Neuronal stem cell (in vitro differentiated cells): Measurements from ENCODE around the gene LAMB4. TPM values are rescaled to one million over a fixed set of nuclear protein-coding genes. Genes with fewer than 3 reads are reported as not detected.

Experiments
- DNase-seq: peaks from one replicate; pipeline ENCODE4 v3.0.0-alpha.2; 2013; ENCODE audit warnings: low spot score
- H2AFZ ChIP-seq: one replicate; pipeline ENCODE4 v1.6.1; 2013; ENCODE audit warnings: mild to moderate bottlenecking, low read length, inconsistent platforms
- H2AK5ac ChIP-seq: 2 replicates; pipeline ENCODE4 v1.6.1; 2013; ENCODE audit warnings: low read depth, mild to moderate bottlenecking, inconsistent platforms, low read length, moderate library complexity, mixed read lengths
- H2BK120ac ChIP-seq: 2 replicates; pipeline ENCODE4 v1.6.1; 2013; ENCODE audit warnings: low read depth, mild to moderate bottlenecking, inconsistent platforms, low read length, moderate library complexity, mixed read lengths
- H2BK12ac ChIP-seq: one replicate; pipeline ENCODE4 v1.6.1; 2013; ENCODE audit warnings: low read length, inconsistent platforms
- H2BK15ac ChIP-seq: 2 replicates; pipeline ENCODE4 v1.6.1; 2013; ENCODE audit warnings: mild to moderate bottlenecking, low read length, inconsistent platforms, mixed read lengths
- H2BK5ac ChIP-seq: one replicate; pipeline ENCODE4 v1.6.1; 2013; ENCODE audit warnings: inconsistent platforms, mild to moderate bottlenecking, low read length, moderate library complexity
- H3K14ac ChIP-seq: one replicate; pipeline ENCODE4 v1.6.1; 2013; ENCODE audit warnings: low read length, inconsistent platforms
- H3K18ac ChIP-seq: 2 replicates; pipeline ENCODE4 v1.6.1; 2013; ENCODE audit warnings: low read length, inconsistent platforms
- H3K23ac ChIP-seq: 2 replicates; pipeline ENCODE4 v1.6.1; 2013; ENCODE audit warnings: low read depth, mild to moderate bottlenecking, mixed read lengths, low read length, inconsistent platforms; ENCODE audit not compliant: poor library complexity
- H3K27ac ChIP-seq: replicated peaks from 3 replicates; pipeline ENCODE4 v1.5.1; 2013; ENCODE audit warnings: low read length, inconsistent platforms
- H3K27me3 ChIP-seq, 3 experiments: 2 replicates each; pipeline ENCODE4 v1.6.1; 2013; ENCODE audit warnings: low read length in 3 of 3, mild to moderate bottlenecking in 2 of 3, inconsistent platforms in 1 of 3, low read depth in 1 of 3, mixed read lengths in 1 of 3, moderate library complexity in 1 of 3; ENCODE audit not compliant: control insufficient read depth in 3 of 3, insufficient read depth in 3 of 3
- H3K36me3 ChIP-seq, 2 donors: replicated peaks in 1 of 2; 2 replicates each; pipeline ENCODE4 v1.6.1; 2013; ENCODE audit warnings: low read length in 2 of 2; ENCODE audit not compliant: control insufficient read depth in 2 of 2, insufficient read depth in 2 of 2
- H3K4ac ChIP-seq: 2 replicates; pipeline ENCODE4 v1.6.1; 2013; ENCODE audit warnings: inconsistent platforms, mild to moderate bottlenecking, low read length, moderate library complexity
- H3K4me1 ChIP-seq, 2 donors: 1 replicate in 1 of 2; 2 replicates in 1 of 2; pipeline ENCODE4 v1.6.1; 2013; ENCODE audit warnings: low read length in 2 of 2, low read depth in 1 of 2; ENCODE audit not compliant: control insufficient read depth in 2 of 2, insufficient read depth in 1 of 2
- H3K4me2 ChIP-seq: one replicate; pipeline ENCODE4 v1.6.1; 2013; ENCODE audit warnings: mild to moderate bottlenecking, low read length, inconsistent platforms; ENCODE audit not compliant: insufficient read depth, poor library complexity, severe bottlenecking
- H3K4me3 ChIP-seq, 2 donors: 2 replicates each; pipeline ENCODE4 v1.5.1; 2013; ENCODE audit warnings: low read length in 2 of 2, mild to moderate bottlenecking in 2 of 2, inconsistent platforms in 1 of 2, moderate library complexity in 1 of 2
- H3K79me1 ChIP-seq: one replicate; pipeline ENCODE4 v1.6.1; 2013; ENCODE audit warnings: low read depth, mild to moderate bottlenecking, inconsistent platforms, low read length, moderate library complexity
- H3K9ac ChIP-seq: one replicate; pipeline ENCODE4 v1.6.1; 2013; ENCODE audit warnings: mild to moderate bottlenecking, low read depth, low read length, inconsistent platforms; ENCODE audit not compliant: poor library complexity
- H3K9me3 ChIP-seq, 2 donors: replicated peaks in 1 of 2; 2 replicates each; pipeline versions ENCODE3 to v1.6.1; 2013; ENCODE audit warnings: low read length in 2 of 2, mild to moderate bottlenecking in 2 of 2, inconsistent platforms in 1 of 2, low read depth in 1 of 2, mixed read lengths in 1 of 2, moderate library complexity in 1 of 2; ENCODE audit not compliant: control insufficient read depth in 2 of 2, insufficient read depth in 1 of 2
- H4K8ac ChIP-seq: one replicate; pipeline ENCODE4 v1.6.1; 2013; ENCODE audit warnings: low read depth, mild to moderate bottlenecking, inconsistent platforms, low read length, moderate library complexity
- H4K91ac ChIP-seq: one replicate; pipeline ENCODE4 v1.6.1; 2013; ENCODE audit warnings: low read length, low read depth, mild to moderate bottlenecking, inconsistent platforms; ENCODE audit not compliant: poor library complexity
- WGBS, 2 donors: extraction: QIAGEN DNeasy Blood & Tissue Kit; methylation state at CpG; one replicate each; pipeline ENCODE4 v1.1.7; 2013; ENCODE audit warnings: missing lambda C conversion rate in 2 of 2, mixed read lengths in 1 of 2; ENCODE audit not compliant: insufficient read length in 2 of 2, insufficient replicate concordance in 1 of 2; ENCODE audit errors: extremely low coverage in 2 of 2; 5-methylcytosine and 5-hydroxymethylcytosine counted together
- polyA plus RNA-seq, 2 experiments: library from polyadenylated mRNA; stranded (reverse); fragments of 200-250 nt; gene quantifications; one replicate each; pipeline ENCODE4 v1.2.3, GENCODE V29; 2013

Gene LAMB4
- 0.01 TPM for polyA plus RNA-seq (2013, experiment 1 of 2)
- 0.01 TPM for polyA plus RNA-seq (2013, experiment 2 of 2)

- Histone ChIP-seq H2BK120ac (no peak within 1 kb of the TSS), H2AK5ac (no peak within 1 kb of the TSS), H3K18ac (no peak within 1 kb of the TSS), H3K9me3 (no peaks in the 10 kb centered on the region), H3K4me3 (no peak within 1 kb of the TSS), H3K27ac (no peak within 1 kb of the TSS), H2AFZ (no peak within 1 kb of the TSS), H4K91ac (no peak within 1 kb of the TSS), H2BK15ac (no peak within 1 kb of the TSS), H3K9ac (no peak within 1 kb of the TSS), H3K27me3 (peaks cover 0 to 6% (median 0%) of the 10 kb centered on the region in 3 experiments), H4K8ac (no peak within 1 kb of the TSS), H3K4me2 (no peak within 1 kb of the TSS), H2BK5ac (no peak within 1 kb of the TSS), H3K79me1 (no peaks in the 10 kb centered on the region), H3K4me1 (peaks cover 7 to 8% of the 10 kb centered on the region in 2 donors), H3K36me3 (no peaks in the 10 kb centered on the region), H3K14ac (no peak within 1 kb of the TSS), H3K4ac (no peak within 1 kb of the TSS), H2BK12ac (peak within 1 kb of the TSS; percentile 18), H3K23ac (no peak within 1 kb of the TSS)
- DNase-seq, result no peak
- no CpG with 5 or more reads among the region's 3 CpGs for whole genome bisulfite sequencing, 2 donors
These were observed at the start of gene LAMB4 for GRCh38 chr7:108130261-108130660. Gene LAMB4, minus strand, starts transcription at chr7:108130361. Its CDS starts 7,197 bp downstream, at chr7:108123164.

- H2BK5ac ChIP-seq, result no peak overlapping the region
- no peaks in the 10 kb centered on the region for H3K27me3 ChIP-seq
- no peak overlapping the region for H3K14ac ChIP-seq
- no peak overlapping the region for H4K91ac ChIP-seq
- H3K18ac ChIP-seq, result no peak overlapping the region
- H3K4ac ChIP-seq, result no peak overlapping the region
- no peak overlapping the region for H3K4me2 ChIP-seq
- H4K8ac ChIP-seq, result no peak overlapping the region
- no peak overlapping the region for H2BK12ac ChIP-seq
- H3K27ac ChIP-seq, result no peak overlapping the region
- no peak for DNase-seq
- H2BK15ac ChIP-seq, result no peak overlapping the region
- H3K23ac ChIP-seq, result no peak overlapping the region
- WGBS, 2 donors, result no CpG with 5 or more reads among the region's 3 CpGs
- no peak overlapping the region for H2BK120ac ChIP-seq
- no peak overlapping the region for H3K4me3 ChIP-seq
- peaks cover 0 to 3% of the 10 kb centered on the region in 2 donors for H3K4me1 ChIP-seq
- H3K9me3 ChIP-seq, result no peaks in the 10 kb centered on the region
- no peak overlapping the region for H3K9ac ChIP-seq
- peaks cover 16 to 45% of the 10 kb centered on the region in 2 donors for H3K36me3 ChIP-seq
- H2AFZ ChIP-seq, result no peak overlapping the region
- H3K79me1 ChIP-seq, result no peaks in the 10 kb centered on the region
- H2AK5ac ChIP-seq, result no peak overlapping the region
These were observed 48.2 kb upstream of the LAMB4 start for GRCh38 chr7:108178398-108178797.

DNA sequence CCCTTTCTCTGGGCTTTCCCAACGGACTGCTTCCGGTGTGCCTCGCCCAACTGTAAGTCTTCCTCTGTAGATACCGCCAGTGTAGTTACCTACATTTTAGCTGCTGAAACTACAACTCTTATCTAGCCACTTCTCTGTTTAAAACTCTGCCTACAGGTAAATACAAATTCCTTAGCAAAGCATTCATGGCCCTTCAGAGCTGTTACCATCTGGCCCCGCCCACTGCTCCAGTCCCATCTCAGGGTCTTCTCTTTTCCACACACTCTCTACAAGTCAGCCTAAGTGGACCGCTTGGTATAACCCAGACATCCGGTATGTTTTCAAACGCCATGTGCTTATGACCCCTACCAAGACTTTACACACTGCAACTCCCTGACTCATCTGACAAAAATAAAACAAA is 41.0 kb upstream of the LAMB4 start:
- no peak overlapping the region for H3K18ac ChIP-seq
- H4K91ac ChIP-seq, result no peak overlapping the region
- H3K4me3 ChIP-seq, result no peak overlapping the region
- no peaks in the 10 kb centered on the region for H3K9me3 ChIP-seq
- H3K23ac ChIP-seq, result no peak overlapping the region
- DNase-seq, result no peak
- no peak overlapping the region for H2AK5ac ChIP-seq
- WGBS, 2 donors, result no CpG with 5 or more reads among the region's 8 CpGs
- no peak overlapping the region for H2BK15ac ChIP-seq
- no peak overlapping the region for H2BK12ac ChIP-seq
- no peak overlapping the region for H3K4me2 ChIP-seq
- no peaks in the 10 kb centered on the region for H3K79me1 ChIP-seq
- no peak overlapping the region for H3K4ac ChIP-seq
- H3K27me3 ChIP-seq, result no peaks in the 10 kb centered on the region
- no peak overlapping the region for H4K8ac ChIP-seq
- no peak overlapping the region for H2BK5ac ChIP-seq
- no peak overlapping the region for H3K27ac ChIP-seq
- H2BK120ac ChIP-seq, result no peak overlapping the region
- no peak overlapping the region for H2AFZ ChIP-seq
- no peak overlapping the region for H3K9ac ChIP-seq
- no peak overlapping the region for H3K14ac ChIP-seq
- no peaks in the 10 kb centered on the region for H3K4me1 ChIP-seq
- peaks cover 0 to 3% of the 10 kb centered on the region in 2 donors for H3K36me3 ChIP-seq

- H3K36me3 ChIP-seq, result no peaks in the 10 kb centered on the region
- H4K8ac ChIP-seq, result no peak overlapping the region
- no peak for DNase-seq
- no peak overlapping the region for H3K4me2 ChIP-seq
- H3K27ac ChIP-seq, result no peak overlapping the region
- no peak overlapping the region for H2BK5ac ChIP-seq
- H3K23ac ChIP-seq, result no peak overlapping the region
- WGBS, 2 donors, result no CpG with 5 or more reads among the region's 5 CpGs
- H3K14ac ChIP-seq, result no peak overlapping the region
- H2BK120ac ChIP-seq, result no peak overlapping the region
- H3K18ac ChIP-seq, result no peak overlapping the region
- no peak overlapping the region for H3K9ac ChIP-seq
- no peak overlapping the region for H2BK12ac ChIP-seq
- H3K27me3 ChIP-seq, result no peaks in the 10 kb centered on the region
- H2AFZ ChIP-seq, result no peak overlapping the region
- H2AK5ac ChIP-seq, result no peak overlapping the region
- H2BK15ac ChIP-seq, result no peak overlapping the region
- H3K9me3 ChIP-seq, result no peaks in the 10 kb centered on the region
- no peaks in the 10 kb centered on the region for H3K79me1 ChIP-seq
- no peaks in the 10 kb centered on the region for H3K4me1 ChIP-seq
- no peak overlapping the region for H4K91ac ChIP-seq
- H3K4me3 ChIP-seq, result no peak overlapping the region
- no peak overlapping the region for H3K4ac ChIP-seq
These were observed 40.1 kb upstream of the LAMB4 start for GRCh38 chr7:108170251-108170650.
